Stimulated activated CD4-positive, alpha-beta T cell treated with anti-CD3 and anti-CD28 coated beads, Interleukin-2, amount 100 ng/mL, for 48 hours (primary cell): ENCODE data around the gene NEDD4.
"Not testable (repeated sequence)": the region's sequence is repeated elsewhere in the genome, so short reads cannot be mapped to it uniquely, and the experiment has no call there.

Experiments
- DNase-seq, 2 donors: peaks; one replicate each; pipeline ENCODE4 v3.0.0-alpha.2; 2020

NEDD4 gene

GRCh38 chr15:56003777-56004176 lies 10.4 kb upstream of the NEDD4 start:
- DNase-seq = not testable (repeated sequence)

GRCh38 chr15:56003277-56003676 lies 9.9 kb upstream of the NEDD4 start:
- DNase-seq = not testable (repeated sequence)

- no peak for DNase-seq
These were observed 8.2 kb upstream of the NEDD4 start for GRCh38 chr15:56001471-56002078.

GRCh38 chr15:55999658-56000057 lies 6.2 kb upstream of the NEDD4 start:
- DNase-seq = no peak

GRCh38 chr15:55998478-55998877 lies 5.1 kb upstream of the NEDD4 start:
- no peak for DNase-seq

GRCh38 chr15:55993804-55994560 lies 570 bp upstream of the NEDD4 start:
- DNase-seq = no peak

GRCh38 chr15:55992769-55993110 lies 672 bp downstream of the NEDD4 start:
- no peak for DNase-seq

- no peak for DNase-seq
These were observed 1.3 kb downstream of the NEDD4 start for GRCh38 chr15:55991802-55992768.

- DNase-seq = no peak
These were observed 2.4 kb downstream of the NEDD4 start for GRCh38 chr15:55990998-55991397.

GRCh38 chr15:55990516-55990915 lies 2.9 kb downstream of the NEDD4 start:
- DNase-seq = no peak

- DNase-seq = no peak
These were observed 4.0 kb downstream of the NEDD4 start for GRCh38 chr15:55989383-55989782.

- DNase-seq = no peak
These were observed 11.7 kb downstream of the NEDD4 start for GRCh38 chr15:55981582-55982249.

- no peak for DNase-seq
These were observed 12.9 kb downstream of the NEDD4 start for GRCh38 chr15:55980511-55980910.

GRCh38 chr15:55977231-55977630 lies 16.2 kb downstream of the NEDD4 start:
- no peak for DNase-seq

GRCh38 chr15:55970286-55970685 lies 23.1 kb downstream of the NEDD4 start:
- no peak for DNase-seq

- no peak for DNase-seq
These were observed 23.8 kb downstream of the NEDD4 start for GRCh38 chr15:55969582-55969981.

- DNase-seq = no peak
These were observed 24.5 kb downstream of the NEDD4 start for GRCh38 chr15:55968923-55969322.

GRCh38 chr15:55965091-55965490 lies 28.3 kb downstream of the NEDD4 start:
- no peak for DNase-seq

- DNase-seq = no peak
These were observed 32.5 kb downstream of the NEDD4 start for GRCh38 chr15:55960946-55961345.

GRCh38 chr15:55959744-55960447 lies 33.5 kb downstream of the NEDD4 start:
- no peak for DNase-seq

GRCh38 chr15:55958349-55958748 lies 35.1 kb downstream of the NEDD4 start:
- no peak for DNase-seq

GRCh38 chr15:55954862-55955605 lies 38.4 kb downstream of the NEDD4 start:
- no peak for DNase-seq
